HepG2 (cell line): ENCODE measurements around the gene TRAK1. TPM values are rescaled to one million over a fixed set of nuclear protein-coding genes. Genes with fewer than 3 reads are reported as not detected.

Experiments used
- GMEB1 ChIP-seq: sonication (generic); formaldehyde crosslinking; IDR thresholded peaks from 2 replicates; pipeline ENCODE4 v1.5.1; 2020; ENCODE audit warnings: missing genetic modification reagents, mild to moderate bottlenecking, borderline replicate concordance
- HHEX ChIP-seq: IDR thresholded peaks from 2 replicates; pipeline ENCODE4 v1.6.1; 2016; ENCODE audit warnings: control low read depth
- KMT2A ChIP-seq: sonication (generic); formaldehyde crosslinking; IDR thresholded peaks from 2 replicates; pipeline ENCODE4 v1.4.0; 2020; ENCODE audit warnings: missing genetic modification reagents
- MYC ChIP-seq: sonication (generic); formaldehyde crosslinking; IDR thresholded peaks from 2 replicates; pipeline ENCODE4 v1.9.0; 2021; ENCODE audit warnings: missing genetic modification reagents, borderline replicate concordance
- NR0B2 ChIP-seq: sonication (generic); formaldehyde crosslinking; IDR thresholded peaks from 2 replicates; pipeline ENCODE4 v1.4.0; 2020; ENCODE audit warnings: mild to moderate bottlenecking, missing genetic modification reagents
- PATZ1 ChIP-seq: sonication (generic); formaldehyde crosslinking; IDR thresholded peaks from 2 replicates; pipeline ENCODE4 v1.4.0; 2020; ENCODE audit warnings: missing genetic modification reagents
- PAWR ChIP-seq: sonication (generic); formaldehyde crosslinking; IDR thresholded peaks from 2 replicates; pipeline ENCODE4 v1.4.0; 2020; ENCODE audit warnings: missing genetic modification reagents, mild to moderate bottlenecking, borderline replicate concordance
- RFXAP ChIP-seq: sonication (generic); formaldehyde crosslinking; IDR thresholded peaks from 2 replicates; pipeline ENCODE4 v1.4.0; 2020; ENCODE audit warnings: missing genetic modification reagents, borderline replicate concordance
- SALL1 ChIP-seq: sonication (generic); formaldehyde crosslinking; IDR thresholded peaks from 2 replicates; pipeline ENCODE4 v1.8.0; 2022; ENCODE audit warnings: mild to moderate bottlenecking, missing genetic modification reagents
- SAP130 ChIP-seq: IDR thresholded peaks from 2 replicates; pipeline ENCODE4 v1.6.1; 2016; ENCODE audit warnings: low read depth
- TBX2 ChIP-seq: sonication (generic); formaldehyde crosslinking; IDR thresholded peaks from 2 replicates; pipeline ENCODE4 v1.5.0; 2020; ENCODE audit warnings: missing genetic modification reagents, mild to moderate bottlenecking, borderline replicate concordance
- U2AF1 ChIP-seq: fragments of 200-400 bp; formaldehyde crosslinking; optimal IDR thresholded peaks from 2 replicates; pipeline ENCODE3; 2017; ENCODE audit warnings: mild to moderate bottlenecking, low read depth, low read length
- ZNF3 ChIP-seq: IDR thresholded peaks from 2 replicates; pipeline ENCODE4 v1.7.0; 2017; ENCODE audit warnings: inconsistent platforms
- ZNF331 ChIP-seq: sonication (generic); formaldehyde crosslinking; IDR thresholded peaks from 2 replicates; pipeline ENCODE4 v1.4.0; 2020; ENCODE audit warnings: missing genetic modification reagents
- ZNF546 ChIP-seq: sonication (generic); formaldehyde crosslinking; conservative IDR thresholded peaks from 2 replicates; pipeline ENCODE4 v1.8.1; 2023; ENCODE audit warnings: mild to moderate bottlenecking, missing genetic modification reagents
- ZNF674 ChIP-seq: sonication (generic); formaldehyde crosslinking; IDR thresholded peaks from 2 replicates; pipeline ENCODE4 v1.5.0; 2020; ENCODE audit warnings: low read depth, mild to moderate bottlenecking, missing genetic modification reagents
- polyA plus RNA-seq, 8 experiments: library from polyadenylated mRNA; depleted of rRNA in 3 of 8; stranded (reverse) in 7 of 8; unstranded in 1 of 8; fragments of >200 nt; fragmentation: Illumina TruSeq in 4 of 8; extraction: Trizol in 4 of 8; gene quantifications; 2 replicates each; pipeline versions ENCODE4 v1.2.1 to v1.2.3, GENCODE V29; 2011 to 2016; ENCODE audit warnings: low read depth in 4 of 8, missing spikeins in 1 of 8, mixed read lengths in 1 of 8; ENCODE audit not compliant: insufficient read depth in 1 of 8
- total RNA-seq, 5 experiments: library from RNA; depleted of rRNA; stranded (reverse); fragments of >200 nt; fragmentation: Illumina TruSeq; extraction: Trizol; gene quantifications; 2 replicates each; pipeline ENCODE4 v1.2.3, GENCODE V29; 2016; ENCODE audit warnings: low read depth in 1 of 5
- TF ChIP-seq, protein P1 (sequence below): sonication (generic); formaldehyde crosslinking; IDR thresholded peaks from 2 replicates; pipeline ENCODE4 v1.5.1; 2020; ENCODE audit warnings: mild to moderate bottlenecking, missing genetic modification reagents, moderate library complexity
- TF ChIP-seq, protein P2 (sequence below): IDR thresholded peaks from 2 replicates; pipeline ENCODE4 v1.6.1; 2012; ENCODE audit warnings: low read depth, low read length, improper control_type of control experiment

Gene TRAK1
- total and polyA plus RNA-seq, 2 of the 13 experiments (the other 11 are each of a cell fraction or from before 2014, with no cell fraction given), result 20.5 to 46.6 TPM

- TF ChIP-seq, protein P1, sequence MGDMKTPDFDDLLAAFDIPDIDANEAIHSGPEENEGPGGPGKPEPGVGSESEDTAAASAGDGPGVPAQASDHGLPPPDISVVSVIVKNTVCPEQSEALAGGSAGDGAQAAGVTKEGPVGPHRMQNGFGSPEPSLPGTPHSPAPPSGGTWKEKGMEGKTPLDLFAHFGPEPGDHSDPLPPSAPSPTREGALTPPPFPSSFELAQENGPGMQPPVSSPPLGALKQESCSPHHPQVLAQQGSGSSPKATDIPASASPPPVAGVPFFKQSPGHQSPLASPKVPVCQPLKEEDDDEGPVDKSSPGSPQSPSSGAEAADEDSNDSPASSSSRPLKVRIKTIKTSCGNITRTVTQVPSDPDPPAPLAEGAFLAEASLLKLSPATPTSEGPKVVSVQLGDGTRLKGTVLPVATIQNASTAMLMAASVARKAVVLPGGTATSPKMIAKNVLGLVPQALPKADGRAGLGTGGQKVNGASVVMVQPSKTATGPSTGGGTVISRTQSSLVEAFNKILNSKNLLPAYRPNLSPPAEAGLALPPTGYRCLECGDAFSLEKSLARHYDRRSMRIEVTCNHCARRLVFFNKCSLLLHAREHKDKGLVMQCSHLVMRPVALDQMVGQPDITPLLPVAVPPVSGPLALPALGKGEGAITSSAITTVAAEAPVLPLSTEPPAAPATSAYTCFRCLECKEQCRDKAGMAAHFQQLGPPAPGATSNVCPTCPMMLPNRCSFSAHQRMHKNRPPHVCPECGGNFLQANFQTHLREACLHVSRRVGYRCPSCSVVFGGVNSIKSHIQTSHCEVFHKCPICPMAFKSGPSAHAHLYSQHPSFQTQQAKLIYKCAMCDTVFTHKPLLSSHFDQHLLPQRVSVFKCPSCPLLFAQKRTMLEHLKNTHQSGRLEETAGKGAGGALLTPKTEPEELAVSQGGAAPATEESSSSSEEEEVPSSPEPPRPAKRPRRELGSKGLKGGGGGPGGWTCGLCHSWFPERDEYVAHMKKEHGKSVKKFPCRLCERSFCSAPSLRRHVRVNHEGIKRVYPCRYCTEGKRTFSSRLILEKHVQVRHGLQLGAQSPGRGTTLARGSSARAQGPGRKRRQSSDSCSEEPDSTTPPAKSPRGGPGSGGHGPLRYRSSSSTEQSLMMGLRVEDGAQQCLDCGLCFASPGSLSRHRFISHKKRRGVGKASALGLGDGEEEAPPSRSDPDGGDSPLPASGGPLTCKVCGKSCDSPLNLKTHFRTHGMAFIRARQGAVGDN, result peak; percentile 10; the same call in 1 of the 2 replicates
- 0 out of 2 replicates have a peak, but pooled peaks have one; percentile 36 for TF ChIP-seq RFXAP (CRISPR knock-in tag)
- no peak; the same call in 1 of the 2 replicates for TF ChIP-seq GMEB1 (CRISPR knock-in tag)
- TF ChIP-seq PATZ1 (CRISPR knock-in tag), result no peak; the same call in 1 of the 2 replicates
- no peak; the same call in 1 of the 2 replicates for TF ChIP-seq KMT2A (CRISPR knock-in tag)
- peak; percentile 49 for TF ChIP-seq SALL1 (CRISPR knock-in tag)
- TF ChIP-seq TBX2, result peak; percentile 82; the same call in 1 of the 2 replicates
- no peak for TF ChIP-seq ZNF674 (CRISPR knock-in tag)
- no peak for TF ChIP-seq PAWR (CRISPR knock-in tag)
- 0 out of 2 replicates have a peak, but pooled peaks have one; percentile 31 for TF ChIP-seq MYC (CRISPR knock-in tag)
- TF ChIP-seq SAP130 (CRISPR knock-in tag), result peak; percentile 48
- no peak for TF ChIP-seq HHEX
- TF ChIP-seq ZNF331 (CRISPR knock-in tag), result peak; percentile 63
- no peak for TF ChIP-seq U2AF1
- no peak for TF ChIP-seq ZNF3
- TF ChIP-seq NR0B2, result no peak
- TF ChIP-seq, protein P2, sequence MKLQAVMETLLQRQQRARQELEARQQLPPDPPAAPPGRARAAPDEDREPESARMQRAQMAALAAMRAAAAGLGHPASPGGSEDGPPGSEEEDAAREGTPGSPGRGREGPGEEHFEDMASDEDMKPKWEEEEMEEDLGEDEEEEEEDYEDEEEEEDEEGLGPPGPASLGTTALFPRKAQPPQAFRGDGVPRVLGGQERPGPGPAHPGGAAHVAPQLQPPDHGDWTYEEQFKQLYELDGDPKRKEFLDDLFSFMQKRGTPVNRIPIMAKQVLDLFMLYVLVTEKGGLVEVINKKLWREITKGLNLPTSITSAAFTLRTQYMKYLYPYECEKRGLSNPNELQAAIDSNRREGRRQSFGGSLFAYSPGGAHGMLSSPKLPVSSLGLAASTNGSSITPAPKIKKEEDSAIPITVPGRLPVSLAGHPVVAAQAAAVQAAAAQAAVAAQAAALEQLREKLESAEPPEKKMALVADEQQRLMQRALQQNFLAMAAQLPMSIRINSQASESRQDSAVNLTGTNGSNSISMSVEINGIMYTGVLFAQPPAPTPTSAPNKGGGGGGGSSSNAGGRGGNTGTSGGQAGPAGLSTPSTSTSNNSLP, result 0 out of 2 replicates have a peak, but pooled peaks have one; percentile 18
- TF ChIP-seq ZNF546 (CRISPR knock-in tag), result no peak
These were observed 11.4 kb downstream of the TRAK1 start (continued) for GRCh38 chr3:42102571-42102970.
